Endometrial microvascular endothelial cells (primary cell): ENCODE data around the gene KLHL42. TPM values are rescaled to one million over a fixed set of nuclear protein-coding genes. Genes with fewer than 3 reads are reported as not detected.
"Not testable (repeated sequence)": the region's sequence is repeated elsewhere in the genome, so short reads cannot be mapped to it uniquely, and the experiment has no call there.

Experiments
- in situ Hi-C: cut with HindIII; loops from 2 replicates; pipeline ENCODE4 v1.10.0; 2017; ENCODE audit warnings: low sequenced_read_pairs, low pct_unique_long_range_greater_than_20kb; ENCODE audit errors: inconsistent ontology term
- total RNA-seq: library from RNA; depleted of rRNA; stranded (reverse); fragments of >200 nt; gene quantifications from one replicate; pipeline ENCODE4 v1.2.3, GENCODE V29; 2015; ENCODE audit errors: inconsistent ontology term

KLHL42 gene, protein sequence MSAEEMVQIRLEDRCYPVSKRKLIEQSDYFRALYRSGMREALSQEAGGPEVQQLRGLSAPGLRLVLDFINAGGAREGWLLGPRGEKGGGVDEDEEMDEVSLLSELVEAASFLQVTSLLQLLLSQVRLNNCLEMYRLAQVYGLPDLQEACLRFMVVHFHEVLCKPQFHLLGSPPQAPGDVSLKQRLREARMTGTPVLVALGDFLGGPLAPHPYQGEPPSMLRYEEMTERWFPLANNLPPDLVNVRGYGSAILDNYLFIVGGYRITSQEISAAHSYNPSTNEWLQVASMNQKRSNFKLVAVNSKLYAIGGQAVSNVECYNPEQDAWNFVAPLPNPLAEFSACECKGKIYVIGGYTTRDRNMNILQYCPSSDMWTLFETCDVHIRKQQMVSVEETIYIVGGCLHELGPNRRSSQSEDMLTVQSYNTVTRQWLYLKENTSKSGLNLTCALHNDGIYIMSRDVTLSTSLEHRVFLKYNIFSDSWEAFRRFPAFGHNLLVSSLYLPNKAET
- total RNA-seq = 36.9 TPM

DNA sequence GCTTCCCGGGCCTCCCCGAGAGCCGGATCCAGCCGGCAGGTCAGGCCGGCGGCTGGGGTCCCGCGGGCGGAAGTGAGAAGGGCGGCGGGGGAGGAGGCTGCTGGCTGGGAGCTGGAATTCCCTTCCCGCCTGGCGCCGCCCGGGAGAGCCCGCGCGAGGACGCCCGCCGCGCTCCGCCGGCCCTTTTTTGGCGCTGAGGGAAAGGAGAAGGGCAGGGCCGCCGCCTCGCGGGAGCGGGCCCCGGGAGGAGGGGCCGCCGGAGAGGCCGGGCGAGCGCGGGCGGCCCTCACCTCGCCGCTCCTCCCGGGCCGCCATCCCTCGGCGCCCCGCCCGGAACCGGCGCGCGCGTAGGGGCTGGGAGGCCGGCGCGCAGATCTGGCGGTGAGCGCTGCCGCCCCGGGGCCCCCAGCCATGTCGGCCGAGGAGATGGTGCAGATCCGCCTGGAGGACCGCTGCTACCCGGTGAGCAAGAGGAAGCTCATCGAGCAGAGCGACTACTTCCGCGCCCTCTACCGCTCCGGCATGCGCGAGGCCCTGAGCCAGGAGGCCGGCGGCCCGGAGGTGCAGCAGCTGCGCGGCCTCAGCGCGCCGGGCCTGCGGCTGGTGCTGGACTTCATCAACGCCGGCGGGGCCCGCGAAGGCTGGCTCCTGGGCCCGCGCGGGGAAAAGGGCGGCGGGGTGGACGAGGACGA, at the start of gene KLHL42, which contains the start of gene MANSC4:
Gene KLHL42 (plus strand): TSS at position 314 of the 692 bp plus-strand sequence. CDS start 98 bp downstream, at position 412.
Gene MANSC4 (minus strand): TSS at position 317 of the 692 bp plus-strand sequence. CDS start 8,960 bp downstream, outside the sequence.
- in situ Hi-C loops = no loop called here

DNA sequence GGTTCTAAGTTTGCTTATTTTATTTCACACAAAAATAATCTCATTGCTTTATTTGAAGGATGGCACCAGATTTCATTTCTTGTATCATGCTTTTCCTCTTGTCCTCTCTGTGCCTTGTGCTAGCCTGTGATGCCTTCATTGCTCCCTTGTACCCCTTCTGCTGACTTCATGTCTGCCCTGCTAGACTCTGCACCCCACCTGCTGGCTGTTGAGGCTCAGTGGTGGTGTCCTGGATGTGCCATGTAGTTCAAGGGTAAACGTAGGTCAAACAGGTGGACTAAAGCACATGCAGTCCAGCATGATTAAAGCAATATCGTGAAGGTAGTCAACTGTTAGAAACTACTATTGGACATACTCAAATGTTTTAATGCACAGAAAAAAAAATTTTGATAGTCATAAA, 47.8 kb upstream of the KLHL42 start:
- in situ Hi-C loops = no loop called here

- in situ Hi-C loops = no loop called here
Observed at GRCh38 chr12:27733052-27733656, 46.9 kb upstream of the KLHL42 start.

DNA sequence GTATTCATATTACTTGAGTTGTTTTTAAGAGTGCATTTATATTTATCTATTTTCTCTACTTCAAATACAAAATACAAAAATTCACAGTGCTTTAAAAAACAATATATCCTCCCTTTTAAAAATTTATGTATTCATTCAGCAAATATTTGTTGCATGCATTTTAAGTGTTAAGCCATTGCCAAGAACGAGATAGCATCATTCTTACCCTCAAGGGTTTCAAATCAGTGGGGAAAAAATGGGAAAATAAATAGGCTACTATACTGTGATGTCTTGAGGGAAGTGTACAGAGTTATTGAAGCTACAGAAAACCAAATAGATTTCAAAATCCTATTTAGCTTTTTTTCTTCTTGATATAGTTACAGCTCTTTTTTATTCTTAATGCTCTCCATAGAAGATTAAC, 46.2 kb upstream of the KLHL42 start:
- in situ Hi-C loops = no loop called here

GRCh38 chr12:27734321-27734720, 45.7 kb upstream of the KLHL42 start:
- in situ Hi-C loops = not testable (repeated sequence)

DNA sequence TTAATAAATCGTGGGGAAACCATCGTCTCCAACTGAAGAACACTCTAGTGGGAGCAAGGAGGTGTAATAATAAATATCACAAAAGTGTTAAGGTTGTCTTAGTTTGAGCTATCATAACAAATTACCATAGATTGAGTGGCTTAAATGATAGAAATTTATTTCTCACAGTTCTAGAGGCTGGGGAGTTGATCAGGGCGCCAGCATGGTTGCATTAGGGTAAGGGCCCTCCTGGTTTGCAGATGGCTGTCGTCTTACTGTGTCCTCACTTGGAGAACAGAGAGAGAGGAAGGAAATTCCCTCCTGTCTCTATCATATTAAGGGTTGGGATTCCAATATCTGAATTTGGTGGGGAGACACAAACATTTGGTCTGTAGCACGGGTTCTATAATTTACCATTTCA, 36.4 kb upstream of the KLHL42 start:
- in situ Hi-C loops = no loop called here

DNA sequence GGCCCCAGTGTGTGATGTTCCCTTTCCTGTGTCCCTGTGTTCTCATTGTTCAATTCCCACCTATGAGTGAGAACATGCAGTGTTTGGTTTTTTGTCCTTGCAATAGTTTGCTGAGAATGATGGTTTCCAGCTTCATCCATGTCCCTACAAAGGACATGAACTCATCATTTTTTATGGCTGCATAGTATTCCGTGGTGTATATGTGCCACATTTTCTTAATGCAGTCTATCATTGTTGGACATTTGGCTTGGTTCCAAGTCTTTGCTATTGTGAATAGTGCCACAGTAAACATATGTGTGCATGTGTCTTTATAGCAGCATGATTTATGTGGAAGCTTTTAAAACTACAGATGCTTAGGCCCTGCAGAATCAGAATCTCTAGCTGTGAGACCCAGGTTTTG, 34.3 kb upstream of the KLHL42 start:
- in situ Hi-C loops = not testable (repeated sequence)

- in situ Hi-C loops = no loop called here
Observed at GRCh38 chr12:27747111-27747820, 32.8 kb upstream of the KLHL42 start.

- in situ Hi-C loops = no loop called here
Observed at GRCh38 chr12:27751386-27752047, 28.5 kb upstream of the KLHL42 start.

DNA sequence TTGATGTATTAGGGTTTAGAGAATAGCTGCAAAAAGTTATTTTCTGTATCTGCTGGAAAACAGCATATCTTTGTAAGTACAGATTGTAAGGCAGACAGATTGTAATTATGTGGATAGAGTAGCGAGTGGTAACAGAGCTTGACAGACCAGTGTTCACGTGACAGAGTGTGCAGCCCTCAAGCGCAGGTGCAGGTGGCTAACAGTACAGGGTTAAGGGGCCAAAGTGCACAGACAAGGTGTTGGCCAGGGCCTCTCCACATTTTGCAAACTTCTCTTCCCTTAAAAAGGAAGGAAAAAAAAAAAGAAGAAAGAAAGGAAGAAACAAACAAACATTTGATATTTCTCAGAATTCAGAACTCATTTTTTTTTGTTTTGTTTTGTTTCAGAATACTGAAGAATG, 25.2 kb upstream of the KLHL42 start:
- in situ Hi-C loops = no loop called here

GRCh38 chr12:27756670-27757195, 23.3 kb upstream of the KLHL42 start:
- in situ Hi-C loops = no loop called here

DNA sequence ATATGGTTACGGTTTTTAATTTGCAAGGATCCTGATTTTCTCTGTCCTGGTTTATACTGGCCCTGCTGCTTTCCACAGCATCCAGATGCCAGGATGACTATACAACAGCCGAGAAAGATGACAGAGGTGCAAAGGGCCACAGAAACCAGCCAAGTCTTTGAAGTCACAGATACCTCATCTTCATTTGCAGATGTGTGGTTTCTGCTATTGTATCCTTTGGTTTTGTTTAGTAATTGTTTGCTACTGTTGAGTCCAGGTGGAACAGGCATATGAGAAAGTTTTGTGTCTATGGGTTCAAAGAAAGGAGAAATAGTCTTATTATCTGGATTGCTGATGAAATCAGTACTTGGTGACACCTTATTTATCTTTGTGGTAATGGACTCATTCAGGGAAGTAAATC, 17.3 kb upstream of the KLHL42 start:
- in situ Hi-C loops = no loop called here

GRCh38 chr12:27766587-27766986, 13.4 kb upstream of the KLHL42 start:
- in situ Hi-C loops = no loop called here

DNA sequence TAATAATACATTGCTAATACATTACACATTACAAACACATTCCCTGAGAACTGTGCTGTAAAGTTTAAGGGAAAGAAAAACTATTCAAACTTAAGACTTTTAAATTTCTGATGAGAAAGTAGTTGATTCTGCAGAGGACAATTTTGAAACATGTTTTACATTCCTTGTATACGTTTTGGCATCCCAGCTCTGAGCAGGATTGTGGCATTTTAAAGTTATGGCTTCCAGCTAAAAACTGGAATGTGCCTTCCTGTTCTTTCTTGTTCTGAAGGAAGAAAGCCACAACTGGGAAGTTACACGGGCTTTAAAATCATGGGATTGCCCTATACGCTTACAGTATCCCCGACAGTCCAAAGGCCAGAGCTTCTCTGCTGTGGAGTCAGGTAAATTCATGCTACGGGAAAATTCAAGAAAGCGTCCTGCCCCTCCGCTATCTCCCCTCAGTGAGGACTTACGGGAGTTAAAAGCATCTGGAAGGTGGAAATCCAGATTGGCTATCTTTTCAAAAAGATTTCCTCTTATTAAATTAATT, 10.8 kb upstream of the KLHL42 start:
- in situ Hi-C loops = no loop called here

DNA sequence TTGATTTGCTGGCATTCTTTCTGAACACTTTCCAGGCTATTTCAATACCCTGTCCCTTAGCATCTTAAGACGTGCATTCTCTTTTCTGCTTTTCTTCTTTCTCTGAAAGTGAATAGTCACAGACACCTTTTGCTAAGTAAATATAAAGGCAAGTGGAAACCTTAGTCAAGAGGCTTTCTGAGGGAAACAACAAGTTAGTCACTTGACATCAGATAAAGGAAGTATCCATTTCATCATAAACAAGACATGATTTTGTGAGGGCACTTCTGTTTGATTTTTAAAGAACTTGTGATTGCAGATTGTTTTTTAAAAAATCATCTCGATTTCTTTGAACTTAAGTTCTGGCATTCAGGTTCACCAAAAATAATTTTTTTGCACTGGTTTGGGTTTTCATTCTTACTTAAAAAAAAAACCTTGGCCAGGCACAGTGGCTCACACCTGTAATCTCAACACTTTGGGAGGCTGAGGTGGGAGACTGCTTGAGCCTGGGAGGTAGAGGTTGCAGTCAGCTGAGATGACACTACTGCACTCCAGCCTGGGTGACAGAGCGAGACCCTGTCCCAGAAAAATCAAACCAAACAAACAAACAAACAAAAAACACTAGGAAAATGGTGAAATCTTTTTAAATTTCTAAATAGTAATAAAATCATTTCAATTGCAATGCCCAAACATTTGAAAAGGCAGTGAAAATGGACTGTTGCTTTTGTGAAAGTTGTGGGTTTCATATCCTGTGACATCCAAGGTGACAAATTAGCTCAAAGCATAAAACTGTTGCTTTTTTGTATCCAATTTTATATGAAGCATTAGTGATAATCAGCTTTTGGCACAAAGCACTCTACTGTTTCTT, 8.3 kb upstream of the KLHL42 start:
- in situ Hi-C loops = no loop called here

- in situ Hi-C loops = no loop called here
Observed at GRCh38 chr12:27772328-27773049, 7.5 kb upstream of the KLHL42 start.

GRCh38 chr12:27777141-27777540, 2.9 kb upstream of the KLHL42 start:
- in situ Hi-C loops = no loop called here
